ENCODE measurements around the gene SCO2.

Gene SCO2

GRCh38 chr22:50525104-50525857, at the start of gene SCO2:
TSS of gene SCO2 (minus strand) at chr22:50525598. CDS start at chr22:50524411, 1,187 bp downstream.
- DNase-seq, result peak; percentile 94

- DNase-seq, result no peak
These were observed 49.0 kb upstream of the SCO2 start for GRCh38 chr22:50574383-50574755.

GRCh38 chr22:50573491-50574382, 48.3 kb upstream of the SCO2 start:
- no peak for DNase-seq

- no peak for DNase-seq
These were observed 47.6 kb upstream of the SCO2 start for GRCh38 chr22:50572965-50573364.

GRCh38 chr22:50571264-50572175, 46.1 kb upstream of the SCO2 start:
- DNase-seq, result no peak

- DNase-seq, result no peak
These were observed 45.5 kb upstream of the SCO2 start for GRCh38 chr22:50570861-50571260.

- DNase-seq, result no peak
These were observed 44.6 kb upstream of the SCO2 start for GRCh38 chr22:50569896-50570535.

- no peak for DNase-seq
These were observed 43.7 kb upstream of the SCO2 start for GRCh38 chr22:50569041-50569459.

GRCh38 chr22:50568626-50569025, 43.2 kb upstream of the SCO2 start:
- DNase-seq, result peak; percentile 31

- no peak for DNase-seq
These were observed 42.4 kb upstream of the SCO2 start for GRCh38 chr22:50567721-50568252.

GRCh38 chr22:50564289-50564688, 38.9 kb upstream of the SCO2 start:
- DNase-seq, result no peak

- DNase-seq, result no peak
These were observed 38.2 kb upstream of the SCO2 start for GRCh38 chr22:50563413-50564160.

GRCh38 chr22:50562523-50563412, 37.4 kb upstream of the SCO2 start, which contains the start of gene SYCE3:
TSS of gene SYCE3 (minus strand) at chr22:50562919. CDS start at chr22:50556405, 6,514 bp downstream.
- DNase-seq, result peak; percentile 94

GRCh38 chr22:50561401-50562358, 36.3 kb upstream of the SCO2 start:
- no peak for DNase-seq

- DNase-seq, result no peak
These were observed 34.6 kb upstream of the SCO2 start for GRCh38 chr22:50560034-50560433.

GRCh38 chr22:50556703-50557102, 31.3 kb upstream of the SCO2 start:
- DNase-seq, result no peak

- DNase-seq, result no peak
These were observed 27.9 kb upstream of the SCO2 start for GRCh38 chr22:50553310-50553709.

- no peak for DNase-seq
These were observed 25.9 kb upstream of the SCO2 start for GRCh38 chr22:50551160-50551752.

- DNase-seq, result no peak
These were observed 25.0 kb upstream of the SCO2 start for GRCh38 chr22:50550395-50550794.
